Cerebellar cortex (tissue), 1 donor: ENCODE results near the gene STARD5.

Experiments used
- DNase-seq: peaks from one replicate; pipeline ENCODE4 v3.0.0-alpha.2; 2015; ENCODE audit warnings: low spot score

The STARD5 gene

DNA sequence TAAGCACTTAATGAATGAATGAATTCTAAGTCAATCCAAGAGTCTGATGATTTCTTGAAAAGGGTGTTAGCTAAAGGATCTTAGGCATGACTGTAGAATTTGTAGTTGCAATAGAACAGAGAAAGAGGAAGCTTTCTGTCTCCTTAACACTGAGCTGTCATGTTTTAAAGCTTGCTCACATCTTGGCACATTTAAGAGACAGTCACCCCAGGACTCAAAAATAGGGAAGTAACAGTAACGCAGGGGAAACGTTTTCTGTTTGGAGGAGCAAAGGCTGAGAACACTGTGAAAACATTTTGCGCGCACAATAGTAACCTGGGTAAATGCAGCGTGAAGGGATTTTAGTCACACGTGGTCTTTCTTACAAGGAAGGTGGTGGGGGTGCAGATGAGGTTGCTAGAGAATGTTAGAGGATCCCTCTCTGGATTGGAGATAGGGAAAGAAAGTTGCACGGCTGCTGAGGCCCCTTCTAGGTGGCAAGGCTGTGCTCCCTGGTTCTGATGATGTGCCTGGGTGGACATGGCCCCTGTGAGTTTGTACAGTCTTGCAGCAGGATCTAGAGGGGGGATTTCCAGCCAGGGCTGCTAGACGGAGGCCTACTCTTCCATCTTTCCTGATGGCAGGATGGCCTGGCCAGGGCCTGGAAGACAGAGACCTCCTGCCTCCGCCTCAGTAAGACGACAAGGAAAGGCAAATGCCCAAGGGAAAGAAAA is 12.0 kb downstream of the STARD5 start:
- no peak for DNase-seq

GRCh38 chr15:81310480-81310879 is 13.5 kb downstream of the STARD5 start:
- peak; percentile 20 for DNase-seq

DNA sequence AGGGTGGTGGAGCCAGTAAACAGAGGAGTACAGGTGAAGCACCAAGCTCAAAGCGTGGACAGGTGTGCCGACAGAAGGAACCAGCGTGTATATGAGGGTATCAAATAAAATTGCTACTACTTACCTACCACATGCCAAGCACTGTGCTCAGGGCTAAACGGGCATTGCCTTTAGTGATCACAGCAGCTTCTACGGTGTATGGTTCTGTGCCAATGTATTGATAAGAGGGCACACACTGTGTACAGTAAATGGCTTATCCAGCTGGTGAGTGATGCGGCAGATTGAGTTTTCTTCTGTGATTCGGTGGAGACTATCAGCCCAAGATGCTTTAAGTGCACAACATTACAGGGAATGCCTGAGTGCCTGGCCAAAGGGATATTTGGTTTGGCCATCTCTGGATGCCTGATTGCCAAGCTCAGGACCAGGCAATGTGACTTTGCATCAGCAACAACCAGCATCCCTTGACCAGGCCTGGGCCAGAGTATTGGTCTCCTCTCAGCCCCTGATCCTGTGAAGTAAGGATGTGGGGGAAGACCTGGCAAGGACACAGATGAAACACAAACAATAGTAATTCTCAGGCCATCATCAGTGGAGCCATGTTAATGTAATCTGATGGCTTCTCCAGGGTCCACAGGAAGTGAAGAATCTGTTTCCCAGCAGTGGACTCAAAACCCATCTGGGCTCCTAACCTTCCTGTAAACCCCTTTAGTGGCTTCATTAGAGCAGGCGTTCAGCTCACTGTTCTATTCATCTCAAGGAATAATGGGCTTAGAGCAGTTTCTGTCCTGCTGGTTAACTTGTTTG is 14.1 kb downstream of the STARD5 start:
- peak; percentile 67 for DNase-seq

GRCh38 chr15:81308260-81308659 is 15.7 kb downstream of the STARD5 start:
- no peak for DNase-seq

- DNase-seq = no peak
Observed at GRCh38 chr15:81304226-81304625, 19.7 kb downstream of the STARD5 start.

DNA sequence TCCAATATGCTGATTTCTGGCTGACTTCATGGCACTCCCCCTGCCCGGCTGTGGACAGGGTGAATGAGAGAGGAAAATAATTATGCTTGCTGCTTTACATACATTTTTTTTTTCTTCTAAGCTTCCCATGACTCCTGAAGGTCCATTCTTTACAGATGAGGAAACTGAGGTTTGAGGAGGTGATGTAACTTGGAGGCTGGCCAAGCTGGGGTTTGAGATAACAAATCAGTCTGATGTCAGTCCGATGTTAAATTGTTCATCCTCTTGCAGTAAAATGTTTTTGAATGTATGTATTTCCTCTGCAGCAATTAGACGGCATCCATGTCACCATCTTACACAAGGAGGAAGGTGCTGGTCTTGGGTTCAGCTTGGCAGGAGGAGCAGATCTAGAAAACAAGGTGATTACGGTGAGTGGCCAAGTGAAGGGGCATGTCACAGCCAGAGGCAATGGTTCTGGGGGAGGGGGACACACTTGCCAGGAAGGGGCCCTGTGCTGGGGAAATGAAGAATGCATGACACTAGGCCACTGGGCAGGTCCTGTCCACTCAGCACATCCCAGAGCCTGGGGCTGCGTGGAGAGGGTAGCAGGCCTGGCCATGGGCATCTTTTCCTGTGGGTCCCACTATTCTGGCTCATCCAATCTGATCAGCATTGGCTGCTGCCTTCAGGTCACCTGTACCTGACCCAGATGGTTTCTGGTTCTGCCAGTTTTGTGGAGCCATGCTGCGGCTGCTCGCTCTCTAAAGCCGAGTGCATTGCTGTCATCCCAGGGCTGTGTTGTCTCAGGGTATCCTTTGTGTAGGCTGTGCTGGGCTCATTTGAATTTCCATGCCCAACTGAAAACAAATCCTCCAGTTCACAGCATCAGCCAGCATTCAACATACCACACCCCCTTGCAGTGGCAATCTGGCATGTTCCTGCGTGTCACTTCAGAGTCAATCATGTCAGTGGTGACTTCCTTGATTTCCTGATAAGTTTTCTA is 20.4 kb downstream of the STARD5 start:
- DNase-seq = peak; percentile 53

DNA sequence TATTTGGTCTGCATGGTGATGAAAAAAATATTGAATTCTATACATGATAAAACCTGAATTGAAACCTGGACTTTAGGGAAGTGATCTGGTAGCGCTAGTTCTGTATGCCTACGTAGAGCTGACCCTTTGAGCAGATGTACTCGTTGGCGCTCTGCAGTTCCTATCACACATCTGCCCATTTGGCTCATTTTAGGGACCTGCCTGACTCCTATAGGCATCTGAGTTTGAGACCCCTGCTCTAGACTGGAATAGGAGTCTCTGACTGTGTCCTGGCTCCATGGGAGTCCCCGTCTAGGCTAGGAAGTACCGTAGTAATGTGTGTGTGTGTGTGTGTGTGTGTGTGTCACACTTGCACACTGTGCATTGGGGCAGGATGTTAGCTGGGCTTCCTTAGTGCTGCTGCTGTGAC is 21.2 kb downstream of the STARD5 start:
- DNase-seq = no peak

DNA sequence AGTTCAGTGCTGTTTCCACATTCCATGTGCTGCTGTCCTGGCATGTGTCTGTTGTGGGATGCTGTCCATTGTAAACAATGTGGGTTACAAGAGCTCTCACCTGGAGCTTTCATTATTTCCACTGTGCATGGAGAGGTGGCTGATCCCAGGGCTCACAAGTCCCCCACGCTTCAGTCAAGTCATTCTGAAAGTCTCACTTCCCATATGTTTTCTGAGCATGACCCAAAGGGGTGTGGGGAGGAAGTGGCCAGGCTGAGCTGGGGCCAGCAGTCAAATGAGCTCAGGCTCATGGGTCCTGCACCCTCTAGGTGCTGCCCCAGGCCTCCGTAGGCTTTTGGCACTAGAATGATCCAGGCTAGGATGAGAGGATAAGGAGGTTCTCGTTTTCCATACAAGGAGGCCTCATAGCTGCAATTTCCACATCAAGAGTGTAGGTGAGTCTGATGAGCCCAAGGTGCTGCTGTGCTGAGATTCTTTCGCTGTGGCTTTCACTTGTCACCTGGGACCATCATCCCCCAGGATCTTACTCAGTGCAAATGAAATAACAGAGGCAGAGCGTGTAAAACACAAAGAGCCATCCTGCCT is 22.0 kb downstream of the STARD5 start:
- DNase-seq = no peak

- no peak for DNase-seq
Observed at GRCh38 chr15:81301385-81301784, 22.6 kb downstream of the STARD5 start.

- DNase-seq = no peak
Observed at GRCh38 chr15:81299630-81300273, 24.2 kb downstream of the STARD5 start.

DNA sequence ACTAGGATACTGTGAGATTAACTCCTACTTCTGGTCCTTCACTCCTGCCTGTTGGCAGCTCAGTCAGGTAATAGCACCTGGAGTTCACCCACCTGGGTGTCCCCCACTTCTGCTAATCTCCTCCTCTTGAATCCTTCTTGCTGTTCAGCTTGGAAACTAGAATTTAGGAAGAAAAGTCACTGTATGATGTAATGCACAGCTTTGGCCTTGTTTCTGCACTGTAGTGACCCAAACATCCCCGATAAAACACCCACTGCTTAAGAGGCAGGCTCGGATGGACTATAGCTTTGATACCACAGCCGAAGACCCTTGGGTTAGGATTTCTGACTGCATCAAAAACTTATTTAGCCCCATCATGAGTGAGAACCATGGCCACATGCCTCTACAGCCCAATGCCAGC is 24.8 kb downstream of the STARD5 start:
- no peak for DNase-seq

DNA sequence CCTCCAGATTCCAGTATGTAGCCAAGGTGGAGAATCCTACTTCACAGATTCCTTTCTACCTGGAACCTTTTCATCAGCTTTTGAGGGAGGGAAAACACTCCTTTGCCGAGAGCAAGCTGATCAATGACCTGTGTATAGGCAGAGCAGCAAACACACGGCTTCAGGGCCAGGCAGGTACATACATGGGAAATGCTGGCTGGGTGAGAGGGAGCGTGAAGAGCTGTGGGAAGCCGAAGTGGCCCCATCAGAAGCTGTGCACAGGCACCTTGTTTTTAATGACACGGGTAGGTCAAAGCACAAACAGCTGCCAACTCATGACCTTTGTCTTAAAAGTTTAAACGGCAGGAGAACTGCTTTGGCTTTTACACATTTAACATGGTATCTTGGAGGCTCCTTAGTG is 25.3 kb downstream of the STARD5 start:
- DNase-seq = no peak

DNA sequence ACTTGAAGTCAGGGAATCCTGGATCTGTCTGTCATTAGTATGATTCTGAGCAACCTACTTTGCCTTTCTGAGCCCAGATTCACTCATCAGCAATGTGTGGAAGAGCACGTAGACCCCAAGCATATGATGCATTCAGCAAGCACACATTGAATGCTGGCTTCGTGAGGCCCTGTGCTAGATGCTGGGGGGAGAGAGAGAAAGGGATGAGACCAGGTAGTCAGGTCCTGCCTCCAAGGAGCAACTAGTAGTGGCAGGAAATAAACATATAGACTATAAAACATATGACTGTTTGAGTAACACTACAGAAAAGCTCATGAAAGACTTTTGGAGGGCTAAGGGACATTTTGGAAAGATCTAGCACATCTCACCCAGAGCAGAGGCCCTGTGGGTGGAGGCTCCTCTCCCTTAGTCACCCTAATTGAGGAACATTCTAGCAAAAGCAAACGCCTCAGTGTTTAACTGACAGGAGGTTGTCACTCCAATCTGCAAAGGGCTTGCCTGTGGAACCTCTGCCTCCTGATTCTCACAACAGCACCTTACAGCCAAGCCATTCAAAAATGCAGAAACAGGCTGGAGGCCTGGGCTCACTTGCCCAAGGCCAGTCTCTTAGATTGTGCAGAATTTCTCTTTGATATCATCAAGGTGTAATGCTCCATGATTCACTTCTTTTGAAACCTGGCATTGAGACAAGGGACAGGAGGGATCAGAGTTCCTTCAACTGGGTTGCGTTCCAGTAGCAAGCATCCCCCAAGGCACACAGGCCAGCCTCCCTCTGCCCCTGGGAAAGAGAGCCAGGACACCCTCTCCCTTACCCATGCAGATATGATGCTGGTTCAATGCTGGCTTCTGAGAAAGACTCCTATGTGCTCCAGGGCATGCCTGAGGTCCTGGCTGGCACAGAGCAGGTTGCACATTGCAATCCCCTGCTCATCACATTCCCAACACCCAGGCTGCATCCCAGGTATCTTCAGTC is 26.1 kb downstream of the STARD5 start:
- no peak for DNase-seq

DNA sequence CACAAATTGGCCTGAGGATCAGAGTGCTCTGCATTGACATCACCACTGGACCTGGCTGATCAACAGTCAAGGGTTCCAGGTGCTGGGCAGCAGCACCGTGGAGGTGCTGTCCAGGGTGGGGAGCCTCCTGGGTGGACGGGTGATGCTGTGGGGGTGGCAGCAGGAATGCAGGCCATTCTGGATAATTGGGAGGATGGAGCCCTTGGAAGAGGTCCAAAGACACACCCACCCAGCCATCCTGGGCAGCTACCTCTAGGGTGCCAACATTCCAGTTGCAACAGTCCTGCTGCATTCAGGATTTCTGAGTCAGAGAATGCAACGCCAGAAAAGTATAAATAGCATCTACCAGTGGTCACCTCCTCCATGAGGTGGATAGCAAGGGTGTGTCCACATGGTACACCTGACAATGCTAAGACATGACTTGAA is 26.8 kb downstream of the STARD5 start:
- no peak for DNase-seq

DNA sequence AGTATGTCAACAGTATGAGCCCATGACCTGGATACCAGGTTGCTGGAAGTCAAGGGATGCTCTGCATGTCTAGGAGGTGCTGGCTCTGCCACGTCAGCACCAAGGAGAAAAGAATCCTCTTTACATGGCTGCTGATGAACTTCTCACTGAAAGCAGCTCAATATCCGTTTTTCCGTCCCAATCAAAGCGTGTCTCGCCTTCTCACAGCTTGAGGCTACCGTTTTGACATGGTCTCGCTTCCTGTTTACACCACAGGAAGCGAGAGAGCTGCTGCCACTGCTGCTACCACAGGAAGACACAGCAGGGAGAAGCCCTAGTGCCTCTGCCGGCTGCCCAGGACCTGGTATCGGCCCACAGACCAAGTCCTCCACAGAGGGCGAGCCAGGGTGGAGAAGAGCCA is 27.3 kb downstream of the STARD5 start:
- DNase-seq = peak; percentile 25

DNA sequence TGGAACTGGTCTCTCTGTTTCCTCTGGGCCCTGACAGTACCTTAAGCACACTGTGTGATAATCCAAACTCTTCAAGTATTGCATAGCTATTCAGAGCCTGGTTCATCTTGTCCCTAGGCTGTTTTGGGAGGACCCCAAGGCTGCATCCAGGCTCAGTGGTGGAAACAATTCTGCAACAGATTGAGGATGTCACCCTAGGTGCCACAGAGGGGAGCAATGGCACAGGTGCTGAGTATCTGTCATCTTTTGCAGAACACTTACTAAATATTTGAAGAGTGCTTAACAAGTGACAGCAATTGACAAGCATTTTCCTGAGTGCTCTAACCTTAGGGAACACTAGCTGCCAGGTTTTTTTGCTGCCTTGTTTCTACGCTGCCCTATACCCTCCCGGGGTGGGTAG is 27.8 kb downstream of the STARD5 start:
- peak; percentile 16 for DNase-seq

DNA sequence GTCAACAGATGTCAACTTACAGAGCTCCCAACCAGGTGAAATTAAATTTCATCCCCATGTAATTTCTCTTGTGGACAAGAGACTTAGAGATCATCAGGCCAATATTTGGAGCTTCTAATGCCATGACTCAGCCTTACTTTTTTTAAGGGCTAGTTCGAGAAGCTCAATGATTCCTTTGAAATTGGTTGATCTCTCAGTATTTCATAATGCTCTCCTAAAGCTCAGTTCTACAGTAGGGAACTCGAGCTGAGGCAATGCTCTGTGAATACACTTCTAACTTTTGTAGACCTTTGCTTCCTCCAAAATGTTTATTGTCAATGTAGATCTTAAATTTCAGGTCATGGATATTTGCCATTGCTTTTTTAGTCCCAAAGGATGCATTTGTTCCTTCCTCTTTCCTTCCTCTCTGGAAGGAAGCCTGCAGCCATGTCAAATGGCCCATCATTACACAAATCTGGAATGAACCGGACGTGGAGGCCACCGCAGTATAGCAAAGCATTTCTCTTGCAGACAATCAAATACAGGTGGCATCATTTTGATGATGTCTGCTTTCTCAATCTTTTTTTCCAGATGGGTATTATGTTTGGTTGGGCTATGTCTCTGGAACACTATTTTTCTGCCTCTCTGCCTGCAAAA is 28.3 kb downstream of the STARD5 start:
- no peak for DNase-seq

DNA sequence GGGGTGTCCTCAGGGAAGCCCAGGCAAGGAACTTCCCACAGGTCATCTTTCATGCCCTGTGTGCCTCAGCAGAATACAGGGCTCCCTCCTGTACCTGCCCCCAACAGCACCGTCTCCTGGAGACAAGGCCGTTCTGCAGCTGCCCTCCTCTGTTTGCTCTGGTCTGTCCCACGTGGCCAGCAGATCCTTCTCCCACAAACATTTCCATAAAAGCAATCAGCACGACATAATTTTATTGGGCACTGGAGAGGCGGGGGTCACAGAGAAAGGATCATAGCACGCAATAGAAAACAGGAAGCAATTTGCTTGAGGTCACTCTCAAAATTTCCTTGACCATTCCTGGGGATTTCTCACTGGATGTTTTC is 29.4 kb downstream of the STARD5 start:
- DNase-seq = no peak

DNA sequence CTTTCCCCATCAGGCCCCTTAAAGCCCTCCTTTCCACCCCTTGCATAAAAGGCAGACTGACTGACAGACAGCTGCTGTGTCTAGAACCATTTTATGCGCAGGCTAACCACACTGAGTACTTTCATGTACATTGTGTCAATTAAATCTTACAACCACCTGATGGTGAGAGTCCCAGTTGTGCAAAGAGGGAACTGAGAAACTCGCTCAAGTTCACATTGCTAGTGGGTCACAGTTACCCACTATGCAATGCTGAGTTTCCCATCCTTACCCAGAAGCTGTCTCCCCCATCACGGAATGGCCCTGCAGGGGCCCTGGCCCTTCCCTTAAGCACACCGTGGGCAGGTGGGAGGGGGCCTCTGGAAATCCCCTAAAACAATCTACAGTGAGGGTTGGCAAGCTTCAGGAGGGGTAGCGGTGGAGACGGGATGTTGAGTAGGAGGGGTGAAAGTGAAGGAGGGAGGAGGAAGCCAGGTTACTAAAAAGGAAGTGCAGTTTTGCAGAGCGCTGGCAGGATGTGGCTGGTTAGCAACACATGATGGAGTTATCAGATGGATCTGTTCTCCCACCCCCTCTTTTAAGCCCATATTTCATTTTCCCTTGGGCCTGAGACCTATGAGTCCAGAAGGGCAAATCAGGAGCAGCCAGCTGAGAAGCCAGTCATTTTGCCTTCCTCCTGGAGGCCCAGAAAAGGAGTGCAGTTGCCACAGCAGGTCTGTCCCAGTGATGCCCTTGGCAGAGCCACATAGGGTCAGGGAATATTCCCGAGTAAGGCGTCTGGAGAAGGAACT is 30.0 kb downstream of the STARD5 start:
- no peak for DNase-seq
